HEK293 (cell line): Measurements from ENCODE around the gene PCBP4.

ENCODE experiments used
- RBAK ChIP-seq: fragments of 450-650 bp; formaldehyde crosslinking; IDR thresholded peaks from 2 replicates; pipeline ENCODE4 v1.5.1; 2016; ENCODE audit warnings: missing biosample characterization, missing genetic modification characterization
- ZBTB1 ChIP-seq: fragments of 450-650 bp; formaldehyde crosslinking; IDR thresholded peaks from 2 replicates; pipeline ENCODE4 v1.5.1; 2016; ENCODE audit warnings: missing biosample characterization, missing genetic modification characterization
- ZNF488 ChIP-seq: fragments of 450-650 bp; formaldehyde crosslinking; IDR thresholded peaks from 2 replicates; pipeline ENCODE4 v1.5.1; 2016; ENCODE audit warnings: missing biosample characterization, missing genetic modification characterization

- TF ChIP-seq ZBTB1 (tag by site-specific recombination) (no peak), RBAK (tag by site-specific recombination) (no peak), ZNF488 (tag by site-specific recombination) (no peak)
Measured at GRCh38 chr3:51967384-51968169, at the start of gene PCBP4.
